Stimulated activated CD8-positive, alpha-beta memory T cell treated with anti-CD3 and anti-CD28 coated beads, Interleukin-15, amount 100 ng/mL, for 4 hours (primary cell): Measurements from ENCODE around the gene NCAPH2.
"Not testable (repeated sequence)": the region's sequence is repeated elsewhere in the genome, so short reads cannot be mapped to it uniquely, and the experiment has no call there.

Source experiments
- DNase-seq, 2 donors: peaks; one replicate each; pipeline ENCODE4 v3.0.0-alpha.2; 2020; ENCODE audit warnings: low read depth in 2 of 2

The NCAPH2 gene

DNA sequence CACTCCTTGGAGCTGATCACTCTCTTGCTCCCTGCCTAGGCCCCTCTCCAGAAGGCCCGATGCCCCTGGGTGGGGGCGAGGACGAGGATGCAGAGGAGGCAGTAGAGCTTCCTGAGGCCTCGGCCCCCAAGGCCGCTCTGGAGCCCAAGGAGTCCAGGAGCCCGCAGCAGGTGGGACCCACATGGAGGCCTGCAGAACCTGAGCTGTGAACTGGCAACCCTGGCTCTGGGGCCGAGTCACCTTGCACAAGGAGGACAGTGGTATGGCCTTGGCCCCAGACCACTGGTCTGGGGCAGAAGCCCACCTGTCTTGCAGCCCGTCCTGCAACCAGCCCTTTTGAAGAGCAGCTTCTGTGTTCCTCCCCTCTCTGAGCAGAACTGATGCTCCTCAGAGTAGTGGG, 11.1 kb downstream of the NCAPH2 start:
- no peak for DNase-seq

DNA sequence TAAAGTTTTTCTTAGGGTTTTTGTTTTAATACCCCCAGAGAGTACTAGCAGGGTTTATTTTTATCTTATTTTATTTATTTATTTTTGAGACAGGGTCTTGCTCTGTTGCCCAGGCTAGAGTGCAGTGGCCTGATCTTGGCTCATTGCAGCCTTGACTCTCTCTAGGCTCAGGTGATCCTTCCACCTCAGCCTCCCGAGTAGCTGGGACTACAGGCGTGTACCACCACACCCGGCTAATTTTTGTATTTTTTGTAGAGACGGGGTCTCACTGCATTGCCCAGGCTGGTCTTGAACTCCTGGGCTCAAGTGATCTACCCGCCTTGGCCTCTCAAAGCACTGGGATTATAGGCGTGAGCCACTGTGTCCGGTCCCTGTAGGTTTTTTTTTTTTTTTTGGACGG, 12.2 kb downstream of the NCAPH2 start:
- DNase-seq: not testable (repeated sequence)

DNA sequence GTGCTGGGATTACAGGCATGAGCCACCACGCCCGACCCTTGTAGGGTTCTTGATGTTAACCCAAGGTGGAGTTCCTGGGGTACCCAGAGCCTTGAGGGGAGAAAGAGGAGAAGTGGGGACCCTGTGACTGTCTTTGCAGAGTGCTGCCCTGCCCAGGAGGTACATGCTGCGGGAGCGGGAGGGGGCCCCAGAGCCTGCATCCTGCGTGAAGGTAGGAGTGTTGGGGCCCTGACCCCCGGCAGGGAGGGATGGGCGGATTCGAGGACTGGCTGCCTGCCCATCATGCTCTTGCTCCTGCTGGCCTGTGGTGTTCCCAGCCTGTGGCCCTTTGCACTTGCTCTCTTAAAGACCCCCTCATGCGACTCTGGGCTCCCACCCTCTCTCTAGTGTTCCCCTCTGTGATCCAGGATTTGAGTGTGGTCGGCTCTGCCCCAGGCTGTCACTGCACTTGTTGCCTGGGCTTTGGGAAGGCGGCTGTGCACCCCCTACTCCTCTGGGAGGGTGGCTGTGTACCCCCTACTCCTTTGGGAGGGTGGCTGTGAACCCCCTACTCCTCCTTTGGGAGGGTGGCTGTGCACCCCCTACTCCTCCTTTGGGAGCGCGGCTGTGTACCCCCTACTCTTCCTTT, 12.9 kb downstream of the NCAPH2 start:
- DNase-seq: no peak

DNA sequence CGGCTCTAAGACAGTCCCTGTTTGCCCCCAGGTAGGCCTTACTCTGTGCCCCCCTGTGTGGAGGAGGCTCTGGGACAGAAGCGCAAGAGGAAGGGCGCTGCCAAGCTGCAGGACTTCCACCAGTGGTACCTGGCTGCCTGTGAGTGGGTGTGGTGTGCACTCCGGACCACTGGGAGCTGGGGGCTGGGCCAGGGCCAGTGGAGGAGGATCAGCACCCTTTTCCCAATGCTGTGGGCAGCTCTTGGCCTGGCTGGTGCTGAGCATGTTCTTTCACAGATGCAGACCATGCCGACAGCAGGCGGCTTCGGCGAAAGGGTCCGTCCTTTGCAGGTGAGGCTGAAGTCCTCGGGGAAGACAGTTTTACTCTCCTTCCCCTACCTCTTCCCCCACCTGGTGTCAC, 13.7 kb downstream of the NCAPH2 start:
- no peak for DNase-seq

DNA sequence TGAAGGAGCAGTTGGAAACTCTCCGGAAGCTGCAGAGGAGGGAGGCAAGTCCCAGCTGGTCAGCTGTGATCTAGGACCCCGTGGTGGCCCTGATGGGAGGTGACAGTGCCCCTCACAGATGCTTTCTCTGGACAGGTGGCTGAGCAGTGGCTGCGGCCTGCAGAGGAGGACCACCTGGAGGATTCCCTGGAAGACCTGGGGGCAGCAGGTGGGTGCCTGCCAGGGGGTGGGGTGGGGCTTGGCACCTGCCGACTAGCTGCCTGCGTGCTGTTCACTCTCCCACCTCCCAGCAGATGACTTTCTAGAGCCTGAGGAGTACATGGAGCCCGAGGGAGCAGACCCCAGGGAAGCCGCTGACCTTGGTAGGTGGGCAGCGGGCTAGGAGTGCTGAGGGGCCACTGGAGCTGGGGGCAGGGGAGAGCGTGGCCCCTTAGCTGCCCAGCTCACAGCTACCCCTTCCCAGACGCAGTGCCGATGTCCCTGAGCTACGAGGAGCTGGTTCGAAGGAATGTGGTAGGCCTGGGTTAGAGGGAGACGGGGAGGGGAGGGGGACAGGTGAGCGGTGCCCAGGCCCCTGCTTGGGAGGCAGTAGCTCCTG, 14.3 kb downstream of the NCAPH2 start:
- DNase-seq: no peak

DNA sequence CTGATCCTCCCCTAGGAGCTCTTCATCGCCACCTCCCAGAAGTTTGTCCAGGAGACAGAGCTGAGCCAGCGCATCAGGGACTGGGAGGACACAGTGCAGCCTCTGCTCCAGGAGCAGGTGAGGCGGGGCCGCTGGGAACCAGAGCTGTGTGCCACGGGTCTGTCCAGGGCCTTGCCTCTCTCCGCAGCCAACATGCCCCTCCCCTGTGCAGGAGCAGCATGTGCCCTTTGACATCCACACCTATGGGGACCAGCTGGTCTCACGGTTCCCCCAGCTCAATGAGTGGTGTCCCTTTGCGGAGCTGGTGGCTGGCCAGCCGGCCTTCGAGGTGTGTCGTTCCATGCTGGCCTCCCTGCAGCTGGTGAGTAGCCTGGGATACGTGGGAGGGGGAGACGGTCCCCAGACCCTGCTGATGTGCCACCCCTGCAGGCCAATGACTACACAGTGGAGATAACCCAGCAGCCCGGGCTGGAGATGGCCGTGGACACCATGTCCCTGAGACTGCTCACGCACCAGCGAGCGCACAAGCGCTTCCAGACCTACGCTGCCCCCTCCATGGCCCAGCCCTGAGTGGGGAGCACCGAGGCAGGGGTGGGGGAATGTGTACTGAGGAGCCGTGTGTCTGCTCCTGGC, 14.9 kb downstream of the NCAPH2 start:
- no peak for DNase-seq

DNA sequence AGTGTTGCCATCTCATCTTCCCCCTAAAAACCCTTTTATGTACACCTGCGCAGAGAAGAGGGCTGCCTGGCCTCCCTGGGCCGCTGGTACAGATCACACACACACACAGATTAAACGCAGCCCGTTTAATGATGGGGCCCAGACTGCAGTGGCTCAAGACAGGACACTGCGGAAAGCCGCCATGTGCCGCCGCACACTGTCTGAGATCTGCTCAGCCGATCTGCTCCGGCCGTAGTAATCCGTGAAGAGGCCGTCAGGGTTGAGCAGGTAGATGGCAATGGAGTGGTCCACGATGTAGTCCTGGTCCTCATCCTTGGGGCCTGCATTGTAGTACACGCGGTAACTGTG, 15.4 kb downstream of the NCAPH2 start:
- DNase-seq: no peak

DNA sequence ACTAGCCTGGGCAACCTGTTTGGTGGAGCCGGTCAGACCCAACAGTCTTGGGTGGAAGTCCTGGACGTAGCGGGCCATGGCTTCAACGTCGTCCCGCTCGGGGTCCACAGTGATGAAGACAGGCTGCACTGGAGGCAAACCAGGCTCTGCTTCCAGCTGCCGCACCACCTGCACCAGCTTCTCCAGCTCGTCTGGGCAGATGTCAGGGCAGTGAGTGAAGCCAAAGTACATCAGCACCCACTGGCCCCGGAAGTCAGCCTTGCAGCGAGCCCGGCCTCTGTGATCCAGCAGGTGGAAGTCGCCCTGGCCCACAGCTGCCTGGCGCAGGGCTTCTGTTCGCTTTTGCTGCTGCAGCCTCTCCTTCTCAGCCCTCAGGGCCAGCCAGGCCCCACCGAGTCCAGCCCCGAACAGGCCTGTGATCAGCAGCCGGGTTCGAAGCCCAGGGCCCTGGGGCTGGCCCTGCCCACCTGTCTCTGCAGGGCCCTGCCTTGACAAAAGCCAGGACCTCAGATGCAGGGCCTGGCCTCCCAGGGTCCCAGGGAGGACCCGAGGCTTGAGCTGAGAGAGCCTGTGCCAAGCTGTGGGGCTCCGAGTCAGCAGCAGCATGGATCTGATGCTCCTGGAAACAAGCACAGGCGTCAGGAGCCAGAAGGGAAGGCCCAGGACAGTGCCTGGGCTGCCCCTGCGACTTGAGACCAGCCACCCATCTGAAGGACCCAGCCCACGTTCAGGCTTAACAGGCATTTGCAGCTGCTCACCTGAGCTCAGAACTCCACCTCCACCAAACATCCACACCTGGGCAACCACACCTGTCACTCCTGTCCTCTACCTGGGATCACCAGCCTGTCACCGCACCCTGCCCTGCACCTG, 16.0 kb downstream of the NCAPH2 start:
- no peak for DNase-seq

DNA sequence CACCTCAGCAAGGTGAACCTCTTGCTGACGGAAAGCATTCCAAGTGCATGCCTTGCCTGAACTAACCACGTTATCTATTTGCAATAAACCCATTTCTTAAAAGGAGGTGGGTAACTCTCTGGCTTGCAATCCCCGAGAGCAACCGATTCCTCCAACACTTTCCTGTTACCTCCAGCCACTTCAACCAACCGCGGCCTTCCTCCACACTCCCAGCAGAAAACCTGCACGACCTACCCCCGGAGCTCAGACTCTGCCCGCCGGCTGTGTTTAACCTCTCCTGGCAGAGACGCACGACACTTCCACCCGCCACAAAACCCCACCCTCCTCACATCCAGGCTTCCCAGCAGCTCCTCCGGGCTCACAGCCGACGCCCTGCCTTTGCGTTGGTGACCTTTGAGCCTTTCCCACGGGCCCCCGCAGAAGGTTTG, 16.7 kb downstream of the NCAPH2 start:
- no peak for DNase-seq

DNA sequence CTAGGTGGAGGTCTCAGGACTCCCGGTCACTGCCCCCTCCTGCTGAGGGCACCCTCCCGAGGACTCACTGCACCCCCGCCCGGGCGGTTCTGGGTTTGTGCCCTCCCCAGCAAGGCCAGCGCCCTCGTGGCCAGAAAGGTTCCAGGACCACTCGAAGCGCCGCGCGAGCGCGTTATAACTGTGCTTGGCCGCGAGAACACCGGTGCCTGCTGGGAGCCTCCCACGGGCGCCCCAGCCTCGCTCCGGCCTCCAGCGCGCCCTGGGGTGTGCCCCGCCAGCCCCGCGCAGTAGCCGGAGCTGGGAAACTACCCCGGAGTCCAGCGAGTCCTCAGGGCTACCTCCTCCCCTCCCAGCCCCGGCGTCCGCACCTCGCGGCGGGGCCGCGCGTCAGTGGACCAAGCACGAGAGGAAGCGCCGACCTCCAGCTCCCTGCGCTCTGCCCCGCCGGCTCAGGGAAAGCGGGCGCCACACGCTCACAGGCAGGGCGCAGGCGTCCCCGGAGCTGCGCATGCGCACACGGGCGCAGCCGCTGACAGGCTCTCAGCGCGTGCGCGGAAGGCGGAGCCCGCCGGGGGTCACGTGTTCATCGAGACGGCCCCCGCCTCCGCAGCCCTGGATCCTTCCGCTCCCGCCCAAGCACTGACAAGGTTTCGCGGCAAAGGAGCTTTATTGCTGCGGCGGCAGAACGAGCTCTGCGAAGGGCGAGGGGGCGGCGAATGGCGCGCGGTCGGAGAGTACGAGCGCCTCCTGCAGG, 17.3 kb downstream of the NCAPH2 start, which contains the start of gene SCO2:
Gene SCO2 (minus strand): TSS at position 495 of the 754 bp plus-strand sequence. CDS start 1,187 bp downstream, outside the sequence.
- peak; percentile 96 to 97 for DNase-seq

DNA sequence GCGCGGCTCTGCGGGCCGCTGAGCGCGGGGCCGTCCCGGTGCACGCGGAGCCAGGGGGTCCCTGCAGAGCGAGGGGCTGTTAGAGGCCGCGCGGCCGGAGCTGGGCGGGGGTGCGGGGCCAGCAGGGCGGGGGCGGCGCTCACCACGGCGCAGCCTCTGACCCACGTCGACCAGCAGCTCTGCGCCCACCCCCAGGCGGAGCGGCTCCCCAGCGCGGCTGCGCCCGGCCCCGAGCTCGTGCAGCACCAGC, 17.8 kb downstream of the NCAPH2 start:
- DNase-seq: no peak

DNA sequence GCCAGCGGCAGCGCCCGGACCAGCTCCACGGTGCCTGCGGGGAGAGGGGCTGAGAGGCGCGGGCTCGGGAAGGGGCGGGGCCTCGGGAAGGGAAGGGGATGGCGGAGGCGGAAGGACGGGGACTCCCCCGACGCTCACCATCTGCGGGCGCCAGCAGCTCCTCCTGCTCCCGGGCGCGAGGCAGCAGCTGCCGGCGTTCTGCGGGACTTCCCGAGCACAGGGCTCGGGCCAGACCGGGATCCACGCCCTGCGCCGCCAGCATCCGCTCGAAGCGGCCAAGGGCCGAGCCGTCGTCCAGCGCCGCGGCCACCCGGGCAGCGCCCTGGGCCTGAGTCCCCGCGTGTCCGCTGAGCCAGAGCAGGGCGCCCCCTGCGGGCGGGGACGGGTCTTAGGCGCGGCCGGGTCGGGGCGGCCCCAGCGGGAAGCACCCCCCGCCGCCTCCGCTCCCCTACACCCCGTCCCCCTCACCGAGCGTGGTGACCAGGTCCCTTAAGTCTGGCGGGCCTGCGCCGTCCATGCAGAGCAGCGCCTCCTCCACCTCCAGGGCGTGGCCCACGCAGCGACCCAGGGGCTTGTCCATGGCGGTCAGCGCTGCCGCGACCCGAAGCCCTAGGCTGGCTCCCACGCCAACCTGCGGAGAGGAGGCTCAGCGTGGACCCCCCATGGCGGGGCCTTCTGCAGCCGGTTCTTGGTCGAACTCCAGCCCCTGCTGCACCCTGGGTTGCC, 18.2 kb downstream of the NCAPH2 start:
- peak; percentile 70 to 71 for DNase-seq

DNA sequence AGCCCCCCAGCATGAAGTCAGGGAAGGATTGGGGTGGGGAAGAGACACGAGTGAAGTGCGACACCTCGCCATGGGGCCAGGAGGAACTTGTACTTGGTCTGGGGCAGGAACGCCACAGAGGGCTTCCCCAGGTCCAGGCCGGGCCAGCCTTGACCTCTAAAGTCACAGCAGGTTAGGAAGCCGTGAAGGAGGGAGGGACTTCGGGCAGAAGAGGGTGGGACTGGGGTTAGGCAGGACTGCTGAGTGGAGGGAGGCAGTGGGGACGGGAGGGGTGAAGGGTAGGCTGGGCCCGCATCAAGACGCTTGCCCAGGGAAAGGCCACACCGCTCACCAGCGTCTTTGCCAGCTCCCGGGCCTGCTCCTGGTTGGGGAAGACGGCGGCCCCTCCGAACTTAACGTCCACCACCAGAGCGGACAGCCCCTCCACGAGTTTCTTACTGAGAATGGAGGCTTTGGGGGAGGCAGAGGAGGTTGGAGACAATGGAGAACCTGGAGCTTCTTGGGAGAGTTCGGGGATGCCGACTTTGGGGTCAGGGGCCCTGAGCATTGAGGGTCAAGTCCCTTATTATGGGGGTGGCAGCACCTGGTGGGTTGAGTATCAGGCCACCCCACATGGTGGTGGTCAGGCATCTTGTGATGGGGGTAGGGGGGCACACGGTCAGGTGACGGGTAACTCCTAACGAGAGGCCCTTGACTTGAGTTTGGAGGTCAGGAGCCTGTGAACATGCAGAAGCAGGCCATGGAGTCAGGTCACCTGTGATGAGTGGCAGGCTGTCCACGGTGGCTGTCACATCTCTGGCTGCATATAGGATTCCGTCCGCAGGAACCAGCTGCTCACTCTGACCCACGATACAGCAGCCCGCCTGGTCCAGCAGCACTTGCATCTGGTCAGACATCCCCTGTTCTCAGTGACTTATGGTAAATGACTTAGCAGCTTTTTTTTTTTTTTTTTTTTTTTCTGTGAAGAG, 19.1 kb downstream of the NCAPH2 start:
- no peak for DNase-seq

DNA sequence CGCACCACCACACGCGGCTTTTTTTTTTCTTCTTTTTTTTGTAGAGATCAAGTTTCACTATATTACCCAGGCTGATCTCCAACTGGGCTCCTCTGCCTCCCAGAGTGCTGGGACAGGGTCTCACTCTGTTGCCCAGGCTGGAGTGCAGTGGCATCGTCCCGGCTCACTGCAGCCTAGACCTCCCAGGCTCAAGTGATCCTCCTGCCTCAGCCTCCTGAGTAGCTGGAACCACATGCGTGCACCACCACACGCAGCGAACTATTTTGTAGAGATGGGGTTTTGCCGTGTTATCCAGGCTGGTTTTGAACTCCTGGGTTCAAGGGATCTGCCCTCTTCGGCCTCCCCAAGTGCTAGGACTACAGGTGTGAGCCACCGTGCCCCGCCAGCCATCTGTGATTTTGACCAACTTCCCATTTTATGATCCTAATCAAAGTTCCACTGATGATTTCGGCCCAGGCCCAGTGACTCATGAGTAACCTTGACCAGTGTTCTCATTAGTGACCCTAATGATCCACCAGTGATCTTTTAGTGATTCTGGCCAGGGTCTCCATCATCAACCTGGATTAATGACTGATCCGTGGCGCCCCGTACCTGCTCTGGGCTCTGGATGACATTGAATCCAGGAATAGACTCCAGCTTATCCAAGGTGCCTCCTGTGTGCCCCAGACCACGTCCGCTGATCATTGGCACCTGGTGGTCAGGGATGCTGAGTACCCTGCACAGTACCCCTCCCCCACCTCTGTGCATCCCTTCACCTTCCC, 20.1 kb downstream of the NCAPH2 start:
- DNase-seq: no peak

DNA sequence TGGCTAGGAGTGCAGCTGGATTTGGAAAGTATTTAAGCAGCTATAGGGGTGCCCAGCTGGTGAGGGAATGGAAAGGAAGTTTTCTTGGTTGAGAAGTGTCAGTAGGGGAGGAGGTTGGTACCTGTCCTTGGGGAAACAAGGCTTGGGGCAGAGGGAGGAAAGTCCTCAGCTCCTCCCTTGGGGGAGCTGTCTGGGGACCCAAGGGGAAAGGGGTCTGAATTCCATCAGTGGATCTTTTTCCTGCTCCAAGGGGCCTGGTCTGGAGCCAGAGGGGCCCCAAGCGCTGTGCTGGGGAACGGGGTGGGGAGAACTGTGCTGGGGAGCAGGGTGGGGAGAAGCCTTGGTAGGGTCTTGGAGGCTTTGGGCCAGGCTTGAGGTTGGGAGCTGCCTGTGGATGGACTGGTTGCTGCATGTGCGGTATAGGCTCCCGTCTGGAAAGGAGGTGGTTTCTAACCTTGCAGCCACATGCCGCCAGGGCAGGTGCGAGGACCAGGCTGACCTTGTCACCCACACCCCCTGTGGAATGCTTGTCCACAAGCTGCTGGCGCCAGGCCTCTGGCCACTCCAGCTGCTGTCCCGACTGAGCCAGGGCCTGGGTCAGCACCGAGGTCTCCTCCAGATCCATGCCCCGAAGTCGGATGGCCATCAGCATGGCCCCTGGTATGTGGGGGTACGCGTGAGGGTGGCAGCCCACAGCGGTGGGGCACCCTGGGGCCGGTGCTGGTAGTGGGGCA, 20.8 kb downstream of the NCAPH2 start:
- DNase-seq: no peak

DNA sequence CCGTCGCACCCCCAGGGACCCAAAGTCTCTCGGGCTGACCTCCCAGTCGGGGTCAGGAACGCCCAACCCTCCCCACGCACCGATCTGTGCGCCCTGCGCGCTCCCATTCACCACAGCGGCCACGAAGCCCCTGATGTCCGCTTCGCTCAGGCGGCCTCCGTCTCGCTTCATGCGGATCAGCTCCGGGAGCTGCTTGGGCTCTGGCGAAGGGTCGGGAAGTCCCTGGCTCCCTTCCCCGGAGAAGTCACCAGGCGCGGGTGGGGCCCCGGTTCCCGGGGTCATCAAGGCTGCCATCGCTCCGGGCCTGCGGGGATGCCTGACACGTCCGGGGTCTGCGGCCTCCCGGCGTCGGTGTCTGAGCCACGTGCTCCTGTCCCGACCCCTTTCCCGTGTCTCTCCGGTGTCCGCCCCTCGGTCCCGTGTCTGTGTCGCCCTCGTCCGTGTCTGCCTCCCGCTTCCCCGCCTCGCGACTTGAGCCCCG, 21.4 kb downstream of the NCAPH2 start:
- no peak for DNase-seq

DNA sequence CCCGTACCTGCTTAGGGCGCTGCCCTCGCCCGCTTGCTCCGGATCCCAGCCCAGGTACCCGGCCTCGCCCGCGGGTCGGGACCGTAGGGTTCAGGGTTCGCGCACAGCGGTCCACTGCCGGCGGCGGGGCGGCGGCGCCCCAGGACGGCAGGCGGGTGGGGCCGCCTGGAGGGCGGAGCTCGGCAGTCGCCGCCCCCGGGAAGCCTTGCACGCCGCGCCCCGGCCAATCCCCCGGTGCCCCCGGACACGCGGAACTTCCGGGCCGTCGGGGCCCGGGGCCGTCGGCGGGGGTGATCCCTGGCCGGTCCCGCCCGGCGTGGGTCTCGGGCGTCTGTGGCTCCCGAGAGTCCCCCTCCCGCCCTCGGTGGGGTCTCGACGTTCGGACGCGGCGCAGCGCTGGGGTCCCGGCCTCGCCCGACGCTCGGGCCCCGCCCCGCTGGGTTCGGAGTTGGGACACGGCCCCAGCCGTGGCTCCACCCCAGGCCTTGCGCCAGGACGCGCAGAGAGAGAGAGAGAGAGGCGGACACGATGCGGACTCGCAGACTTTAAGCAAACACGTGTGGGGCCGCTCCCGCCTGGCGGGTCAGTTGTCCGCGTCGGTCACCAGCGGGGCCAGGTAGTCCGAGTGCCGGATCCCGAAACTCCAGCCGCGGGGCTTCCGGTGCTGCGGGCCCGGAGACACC, 22.0 kb downstream of the NCAPH2 start, which contains the start of gene TYMP:
Gene TYMP (minus strand): TSS at position 116 of the 683 bp plus-strand sequence. CDS start 303 bp downstream, outside the sequence.
- peak in 1 of 2 donors; percentile 61 for DNase-seq

DNA sequence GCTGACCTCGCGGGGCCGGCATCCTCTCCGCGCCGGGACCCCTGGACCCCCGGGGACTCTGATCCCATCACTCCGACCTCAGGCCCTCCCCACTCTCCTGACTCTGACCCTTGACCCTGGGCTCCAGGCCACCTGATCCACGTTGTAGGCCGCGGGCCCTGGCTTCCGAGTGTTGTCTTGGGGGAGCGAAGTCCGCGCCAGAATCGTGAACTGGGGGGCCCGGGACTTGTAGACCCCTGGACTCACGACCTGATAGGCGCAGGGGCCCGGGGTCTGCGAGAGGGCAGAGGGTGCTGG, 22.5 kb downstream of the NCAPH2 start:
- DNase-seq: no peak
